Femur (tissue), 1 donor: ENCODE measurements around the gene P2RY12.

Source experiments
- DNase-seq: peaks from one replicate; pipeline ENCODE4 v3.0.0-alpha.2; 2017

P2RY12 gene

GRCh38 chr3:151330899-151331298 lies 53.7 kb downstream of the P2RY12 start:
- no peak for DNase-seq

GRCh38 chr3:151330379-151330778 lies 54.2 kb downstream of the P2RY12 start:
- no peak for DNase-seq

GRCh38 chr3:151329363-151329762 lies 55.2 kb downstream of the P2RY12 start, which contains the start of gene P2RY13:
TSS of gene P2RY13 (minus strand) at chr3:151329549. CDS start at chr3:151329528, 21 bp downstream.
- DNase-seq: no peak

- DNase-seq: no peak
These were observed 56.1 kb downstream of the P2RY12 start for GRCh38 chr3:151328298-151328995.

DNA sequence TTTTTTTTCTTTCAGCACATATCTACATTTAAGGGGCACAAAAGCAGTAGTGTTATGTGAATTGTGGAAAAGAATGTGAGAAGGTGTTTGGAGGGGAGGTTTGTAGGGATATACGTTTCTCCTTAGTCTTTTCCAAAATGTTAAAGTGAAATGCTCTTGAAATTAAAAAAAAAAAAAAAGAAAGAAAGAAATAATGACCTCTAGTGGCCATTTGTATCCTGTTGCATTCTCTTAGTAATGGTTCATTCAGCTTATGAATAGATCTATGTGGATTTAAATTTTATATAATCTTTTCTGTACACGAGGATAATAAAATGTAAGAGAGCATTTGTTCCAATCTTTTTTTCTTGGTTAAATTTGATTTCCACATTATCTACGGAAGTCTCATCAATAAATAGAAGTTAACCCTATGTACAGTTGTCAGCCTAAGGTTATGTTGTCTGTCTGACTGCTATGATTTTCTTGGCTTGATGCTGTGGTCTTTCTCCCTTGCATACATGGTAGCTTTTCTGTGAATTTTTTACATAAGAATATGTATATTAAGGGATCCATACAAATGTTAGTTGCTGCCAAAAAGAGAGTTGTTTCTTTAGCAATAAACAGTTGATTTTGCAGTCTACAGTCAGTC lies 56.9 kb downstream of the P2RY12 start:
- DNase-seq: no peak

- no peak for DNase-seq
These were observed 62.0 kb downstream of the P2RY12 start for GRCh38 chr3:151322511-151322910.

DNA sequence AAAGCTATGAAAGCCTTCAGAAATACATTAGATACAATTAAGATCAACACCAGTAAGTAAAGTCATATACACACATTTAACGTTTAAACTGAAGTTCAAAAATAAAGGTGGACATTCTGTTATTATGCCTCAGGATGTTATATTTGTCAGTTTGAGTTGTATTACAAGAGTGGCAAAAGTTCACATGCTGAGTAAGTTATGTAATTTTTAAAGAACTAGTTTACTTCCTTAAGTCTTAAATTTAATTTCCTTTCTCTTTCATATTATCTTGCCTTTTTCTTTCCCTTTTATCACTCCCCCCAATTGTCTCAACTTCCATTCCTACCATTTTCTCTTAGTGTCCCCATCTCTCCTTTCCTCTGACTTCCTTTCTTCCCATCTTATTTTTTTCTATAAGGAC lies 63.0 kb downstream of the P2RY12 start:
- DNase-seq: no peak

- DNase-seq: no peak
These were observed 64.4 kb downstream of the P2RY12 start for GRCh38 chr3:151320131-151320530.

- no peak for DNase-seq
These were observed 64.9 kb downstream of the P2RY12 start for GRCh38 chr3:151319628-151320027.

- DNase-seq: peak; percentile 25
These were observed 65.6 kb downstream of the P2RY12 start for GRCh38 chr3:151318991-151319390.

DNA sequence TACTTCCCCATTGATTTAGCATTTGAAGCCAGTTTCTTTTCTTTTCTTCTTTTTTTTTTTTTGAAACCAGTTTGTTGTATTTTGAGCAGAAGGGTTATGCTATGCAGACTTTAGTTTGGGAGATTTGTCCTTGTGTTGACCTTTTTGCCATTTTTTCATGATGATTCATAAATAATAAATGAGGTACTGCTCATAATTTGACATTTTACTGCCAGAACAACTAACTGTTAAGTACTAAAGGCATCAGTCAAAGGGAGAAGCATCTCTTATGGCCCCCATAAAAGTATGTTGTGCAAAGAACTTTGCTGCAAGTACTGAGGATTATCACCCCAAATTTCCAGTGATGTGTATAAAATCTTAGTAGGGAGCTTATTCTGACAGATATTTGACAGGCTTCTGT lies 66.2 kb downstream of the P2RY12 start:
- no peak for DNase-seq

DNA sequence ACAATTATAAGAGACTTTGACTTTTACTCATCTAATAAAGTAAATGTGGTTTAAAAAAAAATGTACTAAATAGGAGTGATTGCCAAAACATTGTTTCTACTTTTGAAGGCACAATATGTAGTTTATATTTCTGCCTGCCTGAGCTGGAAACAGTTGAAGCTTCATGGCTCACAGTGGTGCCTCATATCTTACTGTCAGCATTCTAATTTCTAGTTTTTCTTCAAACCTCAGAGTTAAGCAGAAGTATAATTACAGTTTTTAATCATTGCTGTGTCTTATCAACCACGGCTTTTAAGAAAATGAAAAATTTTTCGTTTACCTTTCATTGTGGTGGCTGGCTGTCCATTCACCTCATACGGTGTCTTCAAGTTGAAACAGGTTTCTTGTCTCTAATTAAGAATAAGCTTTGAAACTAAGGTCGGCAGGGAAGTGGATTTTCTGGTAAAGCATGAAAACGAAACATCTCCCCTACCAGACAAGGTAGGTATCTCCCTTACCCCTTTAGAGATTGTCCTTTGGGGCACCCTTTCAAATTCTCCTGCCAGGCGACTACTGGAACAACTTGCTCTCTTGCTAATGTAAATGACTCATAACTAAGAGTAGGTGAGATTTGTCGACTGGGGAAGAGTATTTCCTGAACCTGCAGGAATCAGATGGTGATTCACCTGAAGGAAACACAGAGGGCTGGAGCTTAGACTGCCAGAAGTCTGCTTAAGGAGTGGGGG lies 68.1 kb downstream of the P2RY12 start, which contains the start of gene GPR87:
TSS of gene GPR87 (minus strand) at position 554 of the 725 bp plus-strand sequence. CDS start 16,720 bp downstream, outside the sequence.
- DNase-seq: no peak

DNA sequence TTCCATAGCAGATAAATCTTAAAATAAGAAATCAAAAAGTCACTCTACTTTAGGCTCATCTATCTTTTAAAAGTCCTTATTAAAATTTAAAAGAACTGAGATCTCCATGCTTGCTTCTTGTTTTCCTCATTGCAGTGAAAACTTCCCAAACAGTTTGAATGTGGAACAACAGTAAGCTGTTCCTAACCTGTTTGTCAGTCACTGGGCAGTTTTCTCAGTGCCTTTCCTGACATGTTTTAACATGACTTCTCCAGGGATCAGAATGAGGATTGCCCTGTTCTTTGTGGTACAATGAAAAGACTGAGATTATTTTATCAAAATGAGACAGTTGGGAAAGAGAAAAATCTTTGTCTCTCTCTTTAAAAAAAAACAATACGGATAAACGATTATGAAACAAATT lies 68.7 kb downstream of the P2RY12 start:
- DNase-seq: no peak

DNA sequence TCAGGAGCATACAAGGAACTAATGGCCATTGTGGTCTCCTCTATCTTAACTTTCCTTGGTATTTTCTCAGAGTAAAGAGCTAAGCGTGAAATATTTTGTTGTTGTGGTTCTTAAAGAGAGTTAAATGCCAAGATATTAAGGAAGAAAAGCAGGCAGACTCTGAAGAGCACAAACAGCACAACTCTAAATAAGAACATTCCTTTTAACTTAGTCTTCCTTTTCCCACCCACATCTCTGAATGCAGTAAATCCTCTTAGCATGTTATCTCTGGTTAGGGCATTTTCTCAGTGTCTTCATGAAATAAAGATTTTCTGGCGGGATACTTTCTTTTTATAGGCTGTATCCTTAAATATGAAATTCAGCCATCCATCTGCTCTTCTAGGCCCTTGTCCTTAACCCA lies 69.4 kb downstream of the P2RY12 start:
- no peak for DNase-seq

- DNase-seq: no peak
These were observed 70.0 kb downstream of the P2RY12 start for GRCh38 chr3:151314593-151314992.

- no peak for DNase-seq
These were observed 70.4 kb downstream of the P2RY12 start for GRCh38 chr3:151314137-151314536.

DNA sequence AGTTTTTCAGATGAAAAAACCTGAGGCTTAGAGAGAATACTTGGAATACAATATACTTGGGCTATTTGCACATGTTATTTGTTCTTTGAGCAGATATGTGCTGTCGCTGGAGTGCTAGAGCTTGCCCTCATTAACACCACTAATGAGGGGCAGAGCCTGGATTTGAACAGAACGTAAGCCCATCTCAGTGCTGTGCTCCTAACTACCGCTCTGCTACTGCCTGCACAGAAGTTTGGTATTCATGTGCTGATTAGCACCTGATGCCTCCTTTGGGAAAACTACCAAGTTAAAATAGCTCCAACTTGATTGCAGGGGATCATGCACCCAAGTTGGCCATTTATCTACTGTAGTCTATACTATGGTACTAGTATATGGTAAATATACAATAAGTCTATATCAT lies 71.6 kb downstream of the P2RY12 start:
- no peak for DNase-seq

- no peak for DNase-seq
These were observed 75.0 kb downstream of the P2RY12 start for GRCh38 chr3:151309566-151309965.

DNA sequence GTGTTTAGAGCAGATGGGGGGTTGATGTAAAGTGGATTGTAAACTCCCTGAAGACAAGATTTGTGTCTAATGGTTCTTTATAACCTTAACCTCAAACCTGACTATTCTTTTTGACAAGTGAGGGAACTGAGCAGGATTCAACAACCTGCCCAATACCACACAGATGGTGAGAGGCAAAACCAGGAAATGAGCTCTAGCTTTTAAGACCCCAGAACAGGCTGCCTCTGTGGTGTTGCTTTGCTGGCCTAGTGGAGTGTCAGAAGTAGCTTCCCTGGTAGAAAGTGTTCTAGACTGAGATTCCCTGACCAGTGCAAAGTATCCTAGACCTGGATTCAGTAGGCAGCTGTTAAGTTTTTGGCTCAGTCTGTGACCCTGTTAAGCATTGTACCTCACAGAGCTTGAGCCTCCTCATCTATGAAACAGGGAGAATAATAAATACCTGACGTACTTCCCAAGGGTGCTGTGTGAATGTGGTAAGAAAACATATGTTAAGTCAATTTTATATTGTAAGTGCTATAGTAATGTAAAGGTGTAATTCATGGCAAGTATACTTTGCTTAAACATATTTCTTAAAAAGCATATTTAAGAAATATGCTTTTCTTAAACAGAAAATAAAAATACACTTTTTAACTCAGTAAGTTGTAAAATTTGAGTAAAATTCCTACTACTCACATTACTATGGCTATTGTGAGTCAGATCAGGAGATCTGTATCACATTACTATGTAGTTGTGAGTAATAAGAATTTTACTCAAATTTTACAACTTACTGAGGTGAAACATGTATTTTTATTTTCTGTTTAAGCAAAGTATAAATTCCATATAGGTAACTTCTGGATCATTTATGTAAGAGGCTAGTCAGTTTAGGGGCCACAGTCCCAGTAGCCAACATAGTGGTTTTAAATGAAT lies 76.7 kb downstream of the P2RY12 start:
- no peak for DNase-seq

DNA sequence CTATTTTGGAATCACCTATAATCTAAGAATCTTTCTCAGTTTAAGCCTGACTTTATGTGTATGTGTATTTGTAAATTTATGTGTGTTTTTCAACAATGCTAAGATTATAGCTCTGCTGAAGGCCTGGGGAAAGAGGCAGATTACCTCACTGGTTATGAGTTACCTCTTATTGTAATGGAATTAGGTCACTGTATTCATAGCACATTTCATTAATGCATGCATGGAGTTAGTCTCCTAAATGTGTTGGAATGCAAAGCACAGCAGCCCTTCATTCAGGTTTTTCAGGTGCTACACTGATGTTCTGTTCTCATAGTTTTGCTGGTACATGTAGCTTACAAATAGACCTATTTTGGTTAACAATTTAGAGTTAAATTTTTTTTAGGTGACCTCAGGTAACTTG lies 77.4 kb downstream of the P2RY12 start:
- DNase-seq: no peak

GRCh38 chr3:151306168-151306810 lies 78.3 kb downstream of the P2RY12 start:
- DNase-seq: no peak

DNA sequence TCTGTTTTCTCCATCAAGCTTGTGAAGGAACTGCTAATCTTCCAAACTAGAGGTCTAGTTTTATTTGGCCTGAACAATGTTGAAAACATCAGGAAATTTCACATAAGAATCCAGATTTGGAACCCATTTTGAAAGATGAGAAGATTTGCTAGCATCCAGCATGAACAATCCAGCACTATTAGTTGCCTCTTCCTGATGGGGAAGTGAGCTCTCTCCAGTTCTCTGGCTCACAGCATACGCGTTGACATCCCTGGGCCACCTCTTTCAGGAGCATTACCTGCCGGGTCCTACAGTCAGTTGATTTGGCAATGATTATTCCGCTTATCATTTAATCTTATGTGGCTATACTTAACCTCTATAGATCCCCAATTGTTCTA lies 78.8 kb downstream of the P2RY12 start:
- no peak for DNase-seq
